MCF 10A (cell line): ENCODE results near the gene RABEP1. TPM values are rescaled to one million over a fixed set of nuclear protein-coding genes. Genes with fewer than 3 reads are reported as not detected.

Experiments
- BruUV-seq: library from RNA; stranded (reverse); fragments of 400-500 nt; replicated peaks from 2 replicates; lab custom pipeline; 2021; lab: Mats Ljungman, UMichigan
- CTCF ChIA-PET: fragments of 300-600 bp; sonication (Branson Sonifier 250); formaldehyde crosslinking; extraction: SDS; loops from one replicate; lab custom pipeline; 2021; ENCODE audit warnings: antibody characterized with exemption, inconsistent platforms; lab: Yijun Ruan, JAX
- POLR2A ChIA-PET: fragments of 300-600, 350-650 bp; sonication (Branson Sonifier 250); formaldehyde crosslinking; extraction: SDS; loops from one replicate; lab custom pipeline; 2020; ENCODE audit warnings: antibody characterized with exemption, inconsistent platforms; lab: Yijun Ruan, JAX
- DNase-seq: peaks from one replicate; pipeline ENCODE4 v3.0.0-alpha.2; 2018; ENCODE audit not compliant: unreplicated experiment
- H3K27ac Mint-ChIP-seq: one replicate; pipeline ENCODE4 v1.8.0; 2022; ENCODE audit warnings: mild to moderate bottlenecking, low read depth, mixed read lengths; ENCODE audit not compliant: unreplicated experiment
- H3K27me3 Mint-ChIP-seq: one replicate; pipeline ENCODE4 v1.8.0; 2022; ENCODE audit warnings: mixed read lengths; ENCODE audit not compliant: insufficient read depth, unreplicated experiment
- H3K36me3 Mint-ChIP-seq: one replicate; pipeline ENCODE4 v1.8.0; 2022; ENCODE audit warnings: mild to moderate bottlenecking, moderate library complexity, mixed read lengths; ENCODE audit not compliant: insufficient read depth, unreplicated experiment
- H3K4me1 Mint-ChIP-seq: one replicate; pipeline ENCODE4 v1.8.0; 2022; ENCODE audit warnings: mixed read lengths; ENCODE audit not compliant: insufficient read depth, unreplicated experiment
- H3K4me3 Mint-ChIP-seq: one replicate; pipeline ENCODE4 v1.8.0; 2022; ENCODE audit warnings: mild to moderate bottlenecking, moderate library complexity, mixed read lengths; ENCODE audit not compliant: unreplicated experiment
- H3K9me3 Mint-ChIP-seq: one replicate; pipeline ENCODE4 v1.8.0; 2022; ENCODE audit warnings: mixed read lengths; ENCODE audit not compliant: unreplicated experiment
- intact Hi-C: fragments of 100-400 bp; cut with micrococcal nuclease; formaldehyde crosslinking; loops from 2 replicates; pipeline ENCODE4 v1.14.1; 2022
- total RNA-seq: library from RNA; stranded (reverse); gene quantifications from 2 replicates; pipeline ENCODE4 v1.2.3, GENCODE V29; 2022
- TF ChIP-seq, protein P1 (sequence below): fragments of 200-600 bp; IDR thresholded peaks from one replicate; pipeline ENCODE4 v1.8.0; 2022; ENCODE audit warnings: antibody characterized with exemption, mild to moderate bottlenecking; ENCODE audit not compliant: unreplicated experiment

The RABEP1 gene
- total RNA-seq, 1 experiment from 2014 or later: 50.1 TPM

DNA sequence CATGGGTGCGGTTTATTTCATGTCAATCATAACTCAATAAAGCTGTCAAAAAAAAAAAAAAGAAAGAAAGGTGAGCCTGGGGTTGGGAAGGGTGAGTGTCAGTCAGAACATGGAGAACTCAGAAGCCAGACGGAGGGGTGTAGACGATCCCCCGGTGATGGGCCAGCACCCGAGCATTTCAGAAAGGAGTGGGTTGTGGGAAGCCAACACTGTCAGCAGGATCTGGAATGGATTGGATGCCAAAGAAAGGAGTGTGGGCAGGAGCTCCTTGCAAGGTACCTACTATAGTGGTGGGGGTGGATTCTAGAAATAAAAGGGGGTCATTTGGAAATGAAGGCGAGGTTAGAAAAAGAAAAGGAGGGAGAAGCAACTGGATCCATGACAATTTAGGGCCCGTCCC lies 27.7 kb upstream of the RABEP1 start:
- no TSS peak for BruUV-seq
- H3K27ac Mint-ChIP-seq: peak overlapping the region; percentile 63
- H3K9me3 Mint-ChIP-seq: no peaks in the 10 kb centered on the region

GRCh38 chr17:5254903-5255521 lies 27.1 kb upstream of the RABEP1 start:
- DNase-seq: no peak
- POLR2A ChIA-PET: no interaction called here
- H3K36me3 Mint-ChIP-seq: no peaks in the 10 kb centered on the region
- no peaks in the 10 kb centered on the region for H3K9me3 Mint-ChIP-seq
- H3K27me3 Mint-ChIP-seq: no peaks in the 10 kb centered on the region
- H3K4me3 Mint-ChIP-seq: no peak overlapping the region
- CTCF ChIA-PET: interaction anchor here (0.6 to 0.7 kb wide), 2 partner anchors 10 to 1532 kb away, joined by 3 read pairs; no protein-coding TSS in a partner anchor
- no TSS peak for BruUV-seq
- no peaks in the 10 kb centered on the region for H3K4me1 Mint-ChIP-seq
- TF ChIP-seq, protein P1, sequence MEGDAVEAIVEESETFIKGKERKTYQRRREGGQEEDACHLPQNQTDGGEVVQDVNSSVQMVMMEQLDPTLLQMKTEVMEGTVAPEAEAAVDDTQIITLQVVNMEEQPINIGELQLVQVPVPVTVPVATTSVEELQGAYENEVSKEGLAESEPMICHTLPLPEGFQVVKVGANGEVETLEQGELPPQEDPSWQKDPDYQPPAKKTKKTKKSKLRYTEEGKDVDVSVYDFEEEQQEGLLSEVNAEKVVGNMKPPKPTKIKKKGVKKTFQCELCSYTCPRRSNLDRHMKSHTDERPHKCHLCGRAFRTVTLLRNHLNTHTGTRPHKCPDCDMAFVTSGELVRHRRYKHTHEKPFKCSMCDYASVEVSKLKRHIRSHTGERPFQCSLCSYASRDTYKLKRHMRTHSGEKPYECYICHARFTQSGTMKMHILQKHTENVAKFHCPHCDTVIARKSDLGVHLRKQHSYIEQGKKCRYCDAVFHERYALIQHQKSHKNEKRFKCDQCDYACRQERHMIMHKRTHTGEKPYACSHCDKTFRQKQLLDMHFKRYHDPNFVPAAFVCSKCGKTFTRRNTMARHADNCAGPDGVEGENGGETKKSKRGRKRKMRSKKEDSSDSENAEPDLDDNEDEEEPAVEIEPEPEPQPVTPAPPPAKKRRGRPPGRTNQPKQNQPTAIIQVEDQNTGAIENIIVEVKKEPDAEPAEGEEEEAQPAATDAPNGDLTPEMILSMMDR: no peak
- peak overlapping the region; percentile 10 for H3K27ac Mint-ChIP-seq
- intact Hi-C loops: no loop called here

More for the DNA sequence above, 27.7 kb upstream of the RABEP1 start:
- Mint-ChIP-seq H3K27me3 (no peaks in the 10 kb centered on the region), H3K4me3 (no peak overlapping the region), H3K36me3 (no peaks in the 10 kb centered on the region), H3K4me1 (no peaks in the 10 kb centered on the region)
- no peak for DNase-seq
- CTCF ChIA-PET: interaction anchor here (0.6 to 0.7 kb wide), 3 partner anchors 11 to 1532 kb away, joined by 3 to 4 read pairs (median 3); no protein-coding TSS in a partner anchor
- POLR2A ChIA-PET: no interaction called here
- TF ChIP-seq, protein P1: no peak
- intact Hi-C loops: no loop called here

DNA sequence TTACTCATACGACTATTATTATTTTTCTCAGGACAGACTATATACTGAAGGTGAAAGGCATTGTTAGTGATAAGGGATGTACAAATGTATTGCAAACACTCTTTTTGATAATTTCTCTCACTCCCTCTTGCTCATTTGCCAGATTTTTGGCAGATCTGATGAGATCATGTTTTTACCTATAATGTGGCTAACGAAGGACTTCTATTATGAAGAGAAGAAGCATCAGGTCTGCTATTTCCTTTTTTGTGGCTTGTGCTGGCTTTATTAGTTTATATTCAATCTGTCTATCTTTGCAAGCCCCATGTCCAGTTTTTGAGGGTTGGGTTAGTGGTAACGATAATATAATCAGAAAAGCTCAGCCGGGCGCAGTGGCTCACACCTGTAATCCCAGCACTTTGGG lies 25.0 kb upstream of the RABEP1 start:
- CTCF ChIA-PET: interaction anchor here (0.6 kb wide), 1 partner anchor 1498 kb away, joined by 3 read pairs; no protein-coding TSS in a partner anchor
- intact Hi-C loops: no loop called here
- no peaks in the 10 kb centered on the region for H3K9me3 Mint-ChIP-seq
- no peak for DNase-seq
- no peaks in the 10 kb centered on the region for H3K36me3 Mint-ChIP-seq
- H3K4me3 Mint-ChIP-seq: no peak overlapping the region
- TF ChIP-seq, protein P1: no peak
- no TSS peak for BruUV-seq
- no peak overlapping the region for H3K27ac Mint-ChIP-seq
- POLR2A ChIA-PET: no interaction called here
- no peaks in the 10 kb centered on the region for H3K4me1 Mint-ChIP-seq
- H3K27me3 Mint-ChIP-seq: no peaks in the 10 kb centered on the region

DNA sequence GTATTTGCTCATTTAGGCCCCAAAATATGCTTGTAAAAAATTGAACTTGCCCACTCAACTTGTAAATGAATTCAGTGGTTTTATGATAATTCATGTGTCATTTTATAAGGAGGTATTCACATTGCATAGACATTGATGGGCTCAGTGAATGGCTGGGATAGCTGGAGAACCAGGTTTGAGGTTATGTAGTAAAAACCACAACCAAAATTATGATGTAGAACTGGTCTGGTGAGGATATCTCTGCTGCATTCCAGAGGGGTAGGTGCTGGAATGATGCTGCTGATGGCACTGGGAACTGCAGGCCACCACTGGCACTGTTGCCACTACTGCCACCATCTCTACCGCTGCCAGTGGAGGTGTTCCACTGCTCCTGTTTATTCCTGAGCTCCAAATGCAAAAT lies 21.5 kb upstream of the RABEP1 start:
- Mint-ChIP-seq H3K27ac (no peak overlapping the region), H3K9me3 (no peaks in the 10 kb centered on the region), H3K36me3 (no peaks in the 10 kb centered on the region), H3K4me1 (no peaks in the 10 kb centered on the region), H3K27me3 (no peaks in the 10 kb centered on the region), H3K4me3 (no peak overlapping the region)
- CTCF ChIA-PET: no interaction called here
- no TSS peak for BruUV-seq
- POLR2A ChIA-PET: no interaction called here
- TF ChIP-seq, protein P1: no peak
- DNase-seq: no peak
- intact Hi-C loops: no loop called here
